Measurements from ENCODE around the gene MED12L. TPM values are rescaled to one million over a fixed set of nuclear protein-coding genes. Genes with fewer than 3 reads are reported as not detected.

Gene MED12L
- total RNA-seq, 4 donors from 2014 or later, result under 0.01 to 0.34 (median 0.27) TPM

DNA sequence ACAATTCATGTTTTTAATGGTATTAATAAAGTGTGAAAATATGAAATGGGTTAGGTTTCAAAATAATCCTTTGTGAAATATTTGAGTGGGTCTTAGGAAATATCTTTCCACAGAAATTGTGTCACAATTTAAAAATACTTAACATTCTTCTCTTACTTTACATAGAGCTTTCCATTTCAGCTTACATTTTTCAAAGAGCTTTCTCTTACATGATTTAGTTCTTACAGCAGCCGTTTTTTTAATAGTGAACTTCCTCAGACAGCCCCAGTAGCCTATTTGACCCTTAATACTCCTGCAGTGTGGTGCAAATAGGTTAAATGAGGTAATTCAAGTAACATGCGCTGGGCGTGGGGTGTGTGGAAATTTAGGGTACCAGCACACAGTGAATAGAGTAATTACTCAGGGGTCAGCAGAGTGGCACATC, 277.3 kb downstream of the MED12L start:
- TF ChIP-seq, protein P1, sequence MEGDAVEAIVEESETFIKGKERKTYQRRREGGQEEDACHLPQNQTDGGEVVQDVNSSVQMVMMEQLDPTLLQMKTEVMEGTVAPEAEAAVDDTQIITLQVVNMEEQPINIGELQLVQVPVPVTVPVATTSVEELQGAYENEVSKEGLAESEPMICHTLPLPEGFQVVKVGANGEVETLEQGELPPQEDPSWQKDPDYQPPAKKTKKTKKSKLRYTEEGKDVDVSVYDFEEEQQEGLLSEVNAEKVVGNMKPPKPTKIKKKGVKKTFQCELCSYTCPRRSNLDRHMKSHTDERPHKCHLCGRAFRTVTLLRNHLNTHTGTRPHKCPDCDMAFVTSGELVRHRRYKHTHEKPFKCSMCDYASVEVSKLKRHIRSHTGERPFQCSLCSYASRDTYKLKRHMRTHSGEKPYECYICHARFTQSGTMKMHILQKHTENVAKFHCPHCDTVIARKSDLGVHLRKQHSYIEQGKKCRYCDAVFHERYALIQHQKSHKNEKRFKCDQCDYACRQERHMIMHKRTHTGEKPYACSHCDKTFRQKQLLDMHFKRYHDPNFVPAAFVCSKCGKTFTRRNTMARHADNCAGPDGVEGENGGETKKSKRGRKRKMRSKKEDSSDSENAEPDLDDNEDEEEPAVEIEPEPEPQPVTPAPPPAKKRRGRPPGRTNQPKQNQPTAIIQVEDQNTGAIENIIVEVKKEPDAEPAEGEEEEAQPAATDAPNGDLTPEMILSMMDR (IDR thresholded peaks at IDR 0.05; ENCODE audit: low read depth), result no peak

DNA sequence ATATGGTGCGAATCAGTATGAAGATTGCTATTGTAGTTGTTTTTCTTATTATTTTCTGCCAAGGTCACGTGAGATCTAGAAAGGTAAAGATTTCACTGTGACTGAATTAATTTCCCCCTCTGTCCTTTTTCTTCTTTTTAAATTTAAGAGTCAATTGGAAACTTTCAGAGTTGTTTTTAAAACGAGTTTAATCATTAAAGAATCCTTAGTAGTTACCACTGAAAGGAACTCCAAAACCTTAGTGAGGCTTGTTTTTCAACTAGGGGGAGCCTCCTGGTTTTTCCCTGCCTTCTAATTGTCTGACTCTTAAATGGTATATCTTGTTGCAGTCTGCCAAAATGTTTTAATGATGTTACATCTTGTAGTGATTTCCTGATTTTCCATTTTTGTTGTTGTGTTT, 281.5 kb downstream of the MED12L start:
- TF ChIP-seq, protein P1 (IDR thresholded peaks at IDR 0.05; ENCODE audit: low read depth), result no peak

DNA sequence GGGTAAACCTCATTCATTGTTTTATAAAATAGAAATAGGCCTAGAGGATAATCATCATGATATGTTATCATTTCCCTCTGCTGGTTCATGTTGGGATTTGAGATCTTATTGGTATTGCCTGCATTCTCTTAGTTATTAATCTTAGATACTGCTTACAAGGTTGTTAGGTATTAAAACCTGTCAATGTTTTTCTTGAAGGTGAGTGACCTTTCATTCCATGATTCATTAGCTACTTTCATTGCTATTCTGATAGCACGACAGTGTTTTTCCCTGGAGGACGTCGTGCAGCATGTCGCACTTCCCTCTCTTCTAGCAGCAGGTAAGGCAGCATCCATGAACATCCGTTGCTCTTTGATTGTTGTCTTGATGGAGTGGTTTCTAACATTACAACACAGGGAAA, 282.0 kb downstream of the MED12L start:
- TF ChIP-seq, protein P1 (IDR thresholded peaks at IDR 0.05; ENCODE audit: low read depth), result no peak

DNA sequence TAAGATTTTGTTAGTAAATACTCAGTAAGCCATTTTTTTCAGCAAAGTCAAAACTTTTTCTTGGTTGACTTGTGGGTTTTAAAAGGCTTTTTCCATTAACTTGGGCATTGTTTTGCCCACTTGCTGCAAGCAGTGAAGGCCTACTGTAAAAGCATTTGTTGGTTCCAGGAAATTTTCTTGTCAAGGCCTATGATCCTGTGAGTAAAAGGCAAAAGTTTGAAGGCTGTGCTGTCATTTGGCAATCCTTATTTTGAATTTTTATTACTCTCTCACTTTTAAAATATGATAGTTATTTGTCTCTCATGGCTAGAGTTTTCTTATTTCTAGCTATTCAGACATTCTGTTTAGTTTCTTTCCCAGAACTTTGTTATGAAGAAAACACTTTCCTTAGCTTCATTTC, 286.1 kb downstream of the MED12L start:
- TF ChIP-seq, protein P1 (IDR thresholded peaks at IDR 0.05; ENCODE audit: low read depth), result no peak

DNA sequence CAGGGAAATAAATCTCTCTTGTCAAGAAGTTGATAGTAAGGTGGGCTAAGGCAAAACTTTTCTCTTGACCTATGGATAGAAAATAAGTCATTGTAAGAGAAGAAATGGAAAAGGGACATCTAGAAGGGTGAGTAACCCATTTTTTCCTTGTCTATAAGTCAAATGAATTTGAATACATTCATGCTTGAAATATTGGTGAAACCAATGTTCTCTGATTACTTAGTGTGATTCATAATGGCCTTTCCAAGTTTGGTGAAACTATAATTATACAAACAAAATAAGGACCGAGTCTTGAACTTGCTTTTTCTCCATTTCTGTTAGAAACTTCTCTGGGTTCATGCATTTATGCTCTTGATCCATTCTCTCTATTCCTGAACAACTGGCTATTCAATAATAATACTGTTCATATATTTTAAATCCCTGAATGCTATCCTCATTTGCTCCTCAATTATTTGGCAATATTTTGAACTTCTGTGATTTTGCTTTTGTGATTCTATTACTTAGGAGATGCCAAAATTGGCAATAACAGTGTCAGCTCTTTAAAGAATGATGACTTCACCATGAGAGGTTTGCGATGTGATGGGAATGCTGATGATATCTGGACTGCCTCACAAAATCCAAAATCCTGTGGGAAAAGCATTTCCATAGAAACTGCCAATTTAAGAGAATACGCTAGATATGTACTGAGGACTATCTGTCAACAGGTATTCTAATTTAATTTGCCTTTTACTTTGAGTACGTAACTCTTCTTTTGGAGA, 286.8 kb downstream of the MED12L start:
- TF ChIP-seq, protein P1 (IDR thresholded peaks at IDR 0.05; ENCODE audit: low read depth), result no peak

DNA sequence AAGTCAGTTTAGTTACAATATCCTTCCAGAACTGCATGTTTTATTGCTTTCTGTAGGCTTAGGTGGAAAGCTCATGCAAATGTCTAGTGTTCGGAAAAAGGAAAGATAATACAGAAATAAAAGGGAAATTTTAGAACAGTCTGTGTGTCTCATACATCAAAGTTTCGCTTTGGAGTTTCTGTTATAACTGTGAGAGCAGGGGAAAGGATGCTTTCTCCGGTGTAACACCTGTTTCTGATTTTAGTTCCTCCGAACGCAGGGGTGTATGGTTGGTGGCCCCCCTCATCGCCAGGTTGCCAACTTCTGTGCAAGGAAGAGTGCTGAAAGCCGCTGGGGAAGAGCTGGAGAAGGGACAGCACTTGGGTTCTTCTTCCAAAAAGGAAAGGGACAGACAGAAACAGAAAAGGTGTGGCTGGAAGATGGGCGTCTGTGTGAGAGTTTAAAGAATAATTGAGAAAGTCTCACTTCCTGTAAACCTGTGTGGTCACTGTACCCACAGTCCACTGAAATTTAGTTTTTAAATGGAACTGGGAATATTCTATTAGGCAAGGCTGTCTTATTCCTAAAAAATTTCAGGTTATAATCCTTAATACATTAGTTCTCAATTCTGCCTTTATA, 292.4 kb downstream of the MED12L start:
- TF ChIP-seq, protein P1 (IDR thresholded peaks at IDR 0.05; ENCODE audit: low read depth), result no peak

DNA sequence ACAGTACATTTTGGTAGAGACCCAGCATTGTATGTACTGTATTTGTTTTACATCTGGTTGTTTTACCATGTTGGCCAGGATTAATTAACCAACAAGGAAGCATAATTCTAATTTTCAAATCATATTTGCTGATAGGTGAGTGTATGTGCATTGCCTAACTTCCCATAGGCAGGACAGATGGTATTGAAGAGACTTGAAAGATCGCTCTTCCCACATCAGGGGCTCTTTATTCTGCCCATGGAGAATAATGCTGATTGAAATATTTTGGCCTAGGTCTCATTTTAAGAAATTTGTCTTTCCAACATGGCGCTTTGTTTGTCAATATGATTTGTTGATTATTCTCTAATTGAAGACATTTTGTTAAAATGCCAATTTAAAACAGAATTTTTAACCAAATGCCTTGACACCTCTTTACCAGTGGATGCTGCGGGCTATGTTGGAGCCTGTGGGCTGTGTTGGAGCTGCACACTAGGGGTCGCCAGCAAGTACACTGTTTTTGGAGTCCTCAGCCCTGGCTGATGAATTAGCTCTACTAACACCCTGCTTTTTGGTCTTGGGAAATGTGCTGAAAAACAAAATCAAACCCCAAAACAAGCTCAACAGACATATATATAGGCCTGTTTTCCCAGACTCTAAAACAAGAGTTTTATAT, 293.7 kb downstream of the MED12L start:
- TF ChIP-seq, protein P1 (IDR thresholded peaks at IDR 0.05; ENCODE audit: low read depth), result no peak
